ENCODE data around the gene TLE3. TPM values are rescaled to one million over a fixed set of nuclear protein-coding genes. Genes with fewer than 3 reads are reported as not detected.

The TLE3 gene
- total RNA-seq, 2 donors from 2014 or later, result 16.6 to 33.9 TPM

- peaks cover 0 to 11% of the 10 kb centered on the region in 2 donors for H3K36me3 ChIP-seq (replicated peaks in 1 of 2; ENCODE audit: insufficient read depth in 1 of 2, low read depth in 2 of 2)
- WGBS, 2 donors, result 88 to 91% methylated on average over 17 of the region's 17 CpGs
Observed at GRCh38 chr15:70063261-70063925, 34.3 kb downstream of the TLE3 start.

DNA sequence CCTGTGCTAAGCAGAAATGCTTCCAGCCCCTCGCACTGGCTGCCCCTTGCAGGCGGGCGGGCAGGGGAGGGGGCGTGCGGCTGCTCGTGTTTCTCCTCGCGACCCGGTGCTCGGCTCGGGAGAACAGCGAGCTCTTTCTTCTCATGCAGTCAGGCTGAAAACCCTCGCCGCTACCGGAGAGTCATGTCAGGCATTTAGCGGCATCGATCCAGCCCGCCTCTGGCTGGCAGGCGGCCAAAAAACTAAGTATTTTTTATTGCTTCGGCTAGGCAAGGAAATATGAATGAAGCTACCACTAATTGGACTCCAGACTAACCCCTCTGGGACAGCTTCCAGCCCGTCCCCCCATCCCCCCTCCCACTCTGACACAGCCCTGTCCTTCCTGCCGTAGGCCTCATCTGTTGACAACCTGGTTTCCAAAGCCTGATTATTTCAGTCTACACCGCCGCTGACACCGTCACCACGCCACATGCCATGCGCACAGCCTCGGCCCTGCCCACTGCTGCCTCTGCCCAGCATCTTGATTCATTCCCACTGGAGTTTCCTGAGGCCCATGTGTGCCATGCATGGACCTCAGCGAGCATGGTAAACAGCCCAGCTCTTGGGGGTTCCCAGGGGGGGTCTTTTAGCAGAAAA, 35.3 kb downstream of the TLE3 start:
- peak; percentile 59 for ATAC-seq
- intact Hi-C loops (cut with DNase I), result no loop called here
- H3K9me3 ChIP-seq, result no peaks in the 10 kb centered on the region

More at GRCh38 chr15:70063261-70063925, 34.3 kb downstream of the TLE3 start:
- Histone ChIP-seq H3K27me3 (no peaks in the 10 kb centered on the region), H3K4me3 (no peak overlapping the region), H3K4me1 (peaks cover 42% of the 10 kb centered on the region), H3K9me3 (no peaks in the 10 kb centered on the region), H3K27ac (peak overlapping the region in 1 of 4 donors; percentile 44)
- ATAC-seq (no peak), DNase-seq (no peak)
- TF ChIP-seq, protein P1, sequence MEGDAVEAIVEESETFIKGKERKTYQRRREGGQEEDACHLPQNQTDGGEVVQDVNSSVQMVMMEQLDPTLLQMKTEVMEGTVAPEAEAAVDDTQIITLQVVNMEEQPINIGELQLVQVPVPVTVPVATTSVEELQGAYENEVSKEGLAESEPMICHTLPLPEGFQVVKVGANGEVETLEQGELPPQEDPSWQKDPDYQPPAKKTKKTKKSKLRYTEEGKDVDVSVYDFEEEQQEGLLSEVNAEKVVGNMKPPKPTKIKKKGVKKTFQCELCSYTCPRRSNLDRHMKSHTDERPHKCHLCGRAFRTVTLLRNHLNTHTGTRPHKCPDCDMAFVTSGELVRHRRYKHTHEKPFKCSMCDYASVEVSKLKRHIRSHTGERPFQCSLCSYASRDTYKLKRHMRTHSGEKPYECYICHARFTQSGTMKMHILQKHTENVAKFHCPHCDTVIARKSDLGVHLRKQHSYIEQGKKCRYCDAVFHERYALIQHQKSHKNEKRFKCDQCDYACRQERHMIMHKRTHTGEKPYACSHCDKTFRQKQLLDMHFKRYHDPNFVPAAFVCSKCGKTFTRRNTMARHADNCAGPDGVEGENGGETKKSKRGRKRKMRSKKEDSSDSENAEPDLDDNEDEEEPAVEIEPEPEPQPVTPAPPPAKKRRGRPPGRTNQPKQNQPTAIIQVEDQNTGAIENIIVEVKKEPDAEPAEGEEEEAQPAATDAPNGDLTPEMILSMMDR (IDR thresholded peaks at IDR 0.05), result no peak
- TF ChIP-seq POLR2A (IDR thresholded peaks at IDR 0.05), result no peak
- intact Hi-C loops (cut with DNase I), result no loop called here

DNA sequence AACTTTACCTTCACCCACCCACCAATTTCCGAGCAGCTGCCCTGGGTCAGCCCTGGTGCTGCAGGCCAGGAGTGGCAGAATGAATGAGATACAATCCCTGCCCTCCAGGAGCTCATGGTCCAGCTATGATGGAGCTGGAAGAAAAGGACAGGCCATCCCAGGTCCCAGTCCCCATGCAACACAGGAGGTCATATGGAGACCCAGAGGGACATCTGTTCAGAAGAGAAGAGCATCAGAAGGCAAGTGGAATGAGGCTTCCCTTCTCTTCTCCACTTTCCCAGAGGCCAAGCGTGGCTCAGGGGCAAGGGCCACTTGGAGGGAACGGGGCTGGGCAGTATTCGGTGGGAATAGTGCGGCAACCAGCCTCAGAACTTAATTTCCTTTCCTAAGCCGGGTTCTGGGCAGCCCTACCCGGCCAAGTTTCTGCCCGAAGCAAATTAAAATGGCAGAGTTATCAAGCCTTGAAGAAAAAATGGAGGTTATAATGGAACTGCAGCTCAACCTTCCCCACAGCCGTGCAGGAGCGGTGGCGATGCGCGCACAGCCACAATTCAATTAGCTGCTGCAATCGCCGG, 35.9 kb downstream of the TLE3 start:
- H3K4me3 ChIP-seq, result no peak overlapping the region
- 60 to 77% methylated on average over 15 of the region's 15 CpGs for WGBS, 2 donors
- peaks cover 0 to 18% of the 10 kb centered on the region in 2 donors for H3K36me3 ChIP-seq (replicated peaks in 1 of 2; ENCODE audit: insufficient read depth in 1 of 2, low read depth in 2 of 2)
- ATAC-seq (peak; percentile 3), DNase-seq (no peak)
- TF ChIP-seq, protein P1 (IDR thresholded peaks at IDR 0.05), result no peak
- no peak for TF ChIP-seq POLR2A (IDR thresholded peaks at IDR 0.05)
- H3K27ac ChIP-seq, result peak overlapping the region in 3 of 4 donors; percentile 44 to 64 (median 56)
- H3K27me3 ChIP-seq, result no peaks in the 10 kb centered on the region
- H3K9me3 ChIP-seq, result no peaks in the 10 kb centered on the region
- peaks cover 39% of the 10 kb centered on the region for H3K4me1 ChIP-seq
- intact Hi-C loops (cut with DNase I), result no loop called here

More for the DNA sequence above, 35.3 kb downstream of the TLE3 start:
- WGBS, 2 donors, result 53 to 73% methylated on average over 29 of the region's 29 CpGs
- Histone ChIP-seq H3K27me3 (no peaks in the 10 kb centered on the region), H3K36me3 (replicated peaks in 1 of 2; ENCODE audit: insufficient read depth in 1 of 2, low read depth in 2 of 2) (peaks cover 0 to 15% of the 10 kb centered on the region in 2 donors), H3K27ac (peak overlapping the region in 3 of 4 donors; percentile 44 to 64 (median 56)), H3K4me3 (no peak overlapping the region), H3K4me1 (peaks cover 39% of the 10 kb centered on the region)
- peak; percentile 71 to 79 (median 75) for DNase-seq
- TF ChIP-seq, protein P1 (IDR thresholded peaks at IDR 0.05), result no peak
- TF ChIP-seq POLR2A (IDR thresholded peaks at IDR 0.05), result no peak

- no peak for DNase-seq
- no peak for ATAC-seq
- 93 to 96% methylated on average over 8 of the region's 8 CpGs for whole genome bisulfite sequencing, 2 donors
- Histone ChIP-seq H3K4me1 (peaks cover 39% of the 10 kb centered on the region), H3K27me3 (no peaks in the 10 kb centered on the region), H3K36me3 (replicated peaks in 1 of 2; ENCODE audit: insufficient read depth in 1 of 2, low read depth in 2 of 2) (peaks cover 0 to 21% of the 10 kb centered on the region in 2 donors), H3K4me3 (no peak overlapping the region), H3K27ac (no peak overlapping the region), H3K9me3 (no peaks in the 10 kb centered on the region)
- TF ChIP-seq POLR2A (IDR thresholded peaks at IDR 0.05), result no peak
- TF ChIP-seq, protein P1 (IDR thresholded peaks at IDR 0.05), result no peak
- intact Hi-C loops (cut with DNase I), result no loop called here
Observed at GRCh38 chr15:70060993-70061305, 36.8 kb downstream of the TLE3 start.

Data from body of pancreas (tissue), 4 donors.